ENCODE measurements around the gene SLC5A3.

SLC5A3 gene

DNA sequence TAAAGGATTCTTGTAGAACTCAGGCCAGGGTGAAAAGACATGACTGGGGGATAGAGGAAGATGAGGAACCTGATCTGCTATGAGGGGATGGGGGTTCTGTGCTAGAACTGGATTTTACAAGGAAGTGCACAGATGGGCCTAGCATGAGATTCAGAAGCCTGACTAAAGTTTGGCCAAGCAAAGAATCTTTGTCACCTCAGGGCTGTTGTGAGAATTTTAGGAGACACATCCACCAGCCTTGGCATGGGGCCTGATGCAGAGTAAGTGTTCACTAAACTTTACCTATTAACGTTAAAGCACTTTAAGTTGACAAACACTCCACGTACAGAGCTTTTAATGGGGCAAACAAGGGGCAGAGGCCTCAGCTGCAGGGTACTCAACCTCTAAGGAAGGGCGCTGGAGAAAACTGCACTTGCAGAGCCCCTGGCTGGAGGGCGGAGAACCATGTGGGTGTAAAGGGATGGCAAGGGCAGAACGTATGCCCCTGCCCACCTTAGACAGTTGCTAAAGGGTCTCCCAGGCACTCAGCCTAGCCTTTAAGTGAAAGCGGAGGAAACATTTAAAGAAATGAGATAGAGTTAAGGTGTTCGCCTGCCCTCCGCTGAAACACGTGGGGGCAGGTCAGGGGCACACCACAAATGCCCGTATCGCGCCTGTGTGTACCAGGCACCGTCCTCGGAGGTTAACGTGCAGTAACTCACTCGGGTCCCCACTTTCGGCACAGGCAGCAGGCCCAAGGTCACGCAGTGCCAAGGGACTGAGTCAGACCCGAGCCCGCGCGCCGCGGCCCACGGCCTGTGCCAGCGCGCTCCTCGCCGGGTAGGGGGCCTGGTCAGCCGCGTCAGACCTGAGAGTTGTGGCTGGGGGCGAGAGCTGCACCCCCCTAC lies 990 bp upstream of the SLC5A3 start:
- no peak for DNase-seq

GRCh38 chr21:34073749-34074282 lies 438 bp downstream of the SLC5A3 start:
- no peak for DNase-seq

DNA sequence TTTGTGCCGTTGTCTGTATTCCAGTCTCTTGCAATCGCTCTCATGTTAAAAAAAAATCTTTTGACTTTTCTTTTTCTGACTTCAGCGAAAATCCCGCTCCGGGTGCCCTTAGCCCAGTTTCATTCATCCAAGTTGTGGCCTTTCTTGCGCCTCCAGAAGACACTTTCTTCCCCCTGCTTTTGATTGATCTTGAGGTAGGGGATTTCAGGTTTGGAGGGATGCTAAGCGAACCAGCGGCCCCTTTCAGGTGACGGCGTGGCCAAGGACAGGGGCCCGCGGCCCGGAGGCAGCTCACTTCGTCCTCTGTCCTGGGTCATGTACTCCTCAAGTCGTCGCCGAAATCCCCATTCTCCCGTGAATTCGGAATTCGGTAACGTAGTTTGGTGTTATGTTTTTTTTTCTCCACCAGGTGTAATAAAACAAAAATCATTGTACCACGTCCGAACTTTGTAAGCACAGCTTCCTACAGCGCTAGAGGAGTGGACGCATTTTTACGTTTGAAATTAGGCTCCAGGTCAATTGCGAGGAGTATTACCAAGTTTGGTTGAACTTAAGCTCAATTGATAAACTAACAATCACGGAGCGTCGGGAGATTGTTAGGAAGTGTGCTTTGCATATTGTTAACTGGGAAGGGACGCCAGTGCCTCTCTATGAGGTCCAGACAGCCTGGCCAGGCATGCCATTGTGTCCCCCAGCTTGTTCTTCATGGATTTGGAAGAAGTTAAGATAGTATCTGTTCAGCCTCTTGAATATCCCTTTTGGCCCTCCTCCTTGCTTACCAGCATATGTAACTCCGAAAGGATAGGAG lies 1.1 kb downstream of the SLC5A3 start:
- DNase-seq, result no peak

GRCh38 chr21:34075091-34075425 lies 1.7 kb downstream of the SLC5A3 start:
- DNase-seq, result no peak

DNA sequence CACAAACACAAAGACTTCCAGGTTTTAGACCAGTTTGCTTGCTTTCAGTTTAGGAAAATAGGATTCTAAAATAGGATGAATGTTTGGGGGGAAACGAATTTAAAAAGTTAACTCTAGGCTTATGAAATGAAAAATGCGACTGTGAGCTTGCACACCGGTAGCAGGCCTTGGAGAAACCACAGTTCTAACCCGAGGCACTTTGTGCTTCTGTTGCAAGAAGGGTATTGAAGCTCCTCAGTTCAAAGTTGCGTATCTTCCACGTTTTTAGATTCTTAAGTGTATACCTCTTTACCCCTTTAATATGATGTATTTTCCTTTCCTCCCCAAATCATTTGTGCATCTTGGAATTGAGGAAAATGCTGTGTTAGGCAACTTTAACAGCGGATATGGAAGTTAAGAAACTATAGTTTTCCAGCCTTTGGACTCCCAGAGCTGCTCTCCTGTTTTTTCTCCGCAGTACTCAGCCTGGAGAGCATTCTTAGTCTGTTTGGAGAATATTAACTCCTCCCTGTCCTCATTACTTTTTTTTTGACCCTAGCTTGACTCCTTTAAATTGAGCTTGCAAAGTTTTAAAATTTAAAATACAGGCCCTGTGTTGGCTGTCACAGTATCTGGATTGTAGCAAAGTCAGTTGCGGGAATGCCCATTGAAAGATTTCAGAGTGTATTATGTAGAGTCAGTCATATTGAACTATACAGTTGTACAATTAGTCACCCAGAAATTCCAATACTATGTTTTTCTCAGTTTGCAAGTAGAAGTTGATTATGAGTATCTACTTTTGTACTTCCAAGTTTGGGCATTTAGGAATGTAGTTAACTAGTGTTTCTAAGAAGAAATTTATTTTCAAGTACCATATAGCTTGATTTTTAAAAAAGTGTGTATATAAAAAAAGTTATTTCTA lies 2.6 kb downstream of the SLC5A3 start:
- no peak for DNase-seq

DNA sequence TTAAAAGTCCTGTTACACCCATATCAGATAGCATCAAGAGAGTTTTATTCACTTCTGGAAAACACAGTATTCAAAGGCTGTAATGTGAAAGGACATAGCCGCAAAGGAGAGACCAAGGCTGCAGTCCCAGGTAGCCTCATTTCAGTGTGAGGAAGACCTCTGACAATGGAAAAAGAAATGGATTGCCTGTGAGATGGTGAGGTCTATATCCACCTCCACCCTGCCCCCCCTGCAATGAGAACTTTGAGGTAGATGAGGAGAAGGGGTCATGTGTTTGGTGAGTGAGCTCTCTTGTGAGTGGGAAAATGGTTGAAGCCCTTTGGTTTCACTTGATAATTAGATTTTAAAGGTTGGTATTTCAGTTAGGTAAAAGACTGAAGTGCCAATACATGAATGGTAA lies 3.5 kb downstream of the SLC5A3 start:
- DNase-seq, result no peak

GRCh38 chr21:34077888-34078287 lies 4.5 kb downstream of the SLC5A3 start:
- no peak for DNase-seq

DNA sequence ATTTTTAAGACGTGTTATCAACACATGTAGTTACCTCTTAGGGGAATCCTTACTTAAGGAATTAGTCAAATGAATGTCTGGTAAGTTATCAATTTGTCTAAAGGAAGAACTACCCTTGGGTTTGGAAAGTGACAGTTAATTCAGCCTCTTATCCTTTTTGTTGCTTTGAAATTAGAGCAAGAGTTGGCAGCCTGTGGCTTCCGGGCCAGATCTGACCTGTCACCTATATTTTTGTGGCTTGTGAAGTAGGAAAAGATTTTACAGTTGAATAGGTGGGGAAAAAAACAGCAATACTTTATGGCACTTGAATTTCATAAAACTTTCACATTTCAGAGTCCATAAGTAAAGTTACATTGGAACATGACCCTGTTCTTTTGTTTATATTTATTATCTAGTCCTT lies 5.5 kb downstream of the SLC5A3 start:
- no peak for DNase-seq

DNA sequence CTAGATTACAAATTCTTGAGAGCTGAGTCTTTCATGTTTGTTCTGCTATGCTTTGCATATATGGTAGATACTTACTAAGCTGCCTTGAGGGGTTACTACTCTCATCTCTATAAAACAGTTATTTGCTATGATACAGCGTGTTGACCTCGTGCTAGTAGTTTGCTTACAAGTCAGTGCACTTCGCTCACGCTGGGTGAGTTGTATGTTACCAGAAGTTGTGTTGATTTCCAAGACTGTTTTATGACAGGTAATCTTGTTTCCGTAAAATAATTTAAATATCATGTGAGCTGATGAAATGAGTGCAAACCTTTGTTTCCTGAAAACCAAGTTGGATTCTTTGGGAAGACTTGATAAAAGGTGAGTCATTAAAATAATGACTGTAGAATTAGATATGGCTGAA lies 7.3 kb downstream of the SLC5A3 start:
- no peak for DNase-seq

- no peak for DNase-seq
Observed at GRCh38 chr21:34082769-34083168, 9.4 kb downstream of the SLC5A3 start.

DNA sequence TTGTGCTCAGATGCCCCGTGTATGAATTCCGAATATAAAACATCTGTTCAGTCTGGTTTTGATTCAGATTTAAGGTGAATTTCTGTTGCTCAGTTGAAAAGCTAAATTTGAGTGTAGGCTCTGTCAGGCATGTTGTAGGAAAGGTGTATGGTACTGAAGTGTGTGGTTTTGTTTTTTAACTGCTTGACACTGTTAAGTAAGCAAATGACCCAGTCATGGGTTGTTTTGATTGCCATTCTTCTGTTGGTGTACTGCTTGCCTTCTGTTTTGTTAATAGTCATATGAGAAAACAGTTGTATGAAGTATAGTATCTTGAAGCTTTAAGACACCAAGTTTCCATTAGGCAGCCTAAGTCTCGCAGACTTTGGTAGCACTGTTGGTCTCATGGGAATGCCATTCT lies 10.0 kb downstream of the SLC5A3 start:
- DNase-seq, result no peak

- no peak for DNase-seq
Observed at GRCh38 chr21:34085129-34085528, 11.8 kb downstream of the SLC5A3 start.

- no peak for DNase-seq
Observed at GRCh38 chr21:34086887-34087306, 13.5 kb downstream of the SLC5A3 start.

DNA sequence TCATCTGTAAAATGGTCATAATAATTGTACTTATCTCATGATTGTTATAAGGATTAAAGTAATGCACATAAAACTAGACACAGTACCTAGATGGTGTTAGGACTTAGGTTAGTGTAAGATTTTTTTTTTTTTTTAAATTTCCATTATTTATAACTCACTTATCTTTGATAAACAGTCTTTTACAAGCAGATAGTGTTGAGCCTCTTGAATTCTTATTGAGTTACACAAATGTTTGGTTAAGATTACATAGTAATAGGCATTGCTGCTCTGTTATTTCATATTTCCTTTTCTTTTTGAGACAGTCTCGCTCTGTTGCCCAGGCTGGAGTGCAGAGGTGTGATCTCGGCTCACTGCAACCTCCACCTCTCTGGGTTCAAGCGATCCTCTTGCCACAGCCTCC lies 15.4 kb downstream of the SLC5A3 start:
- no peak for DNase-seq

DNA sequence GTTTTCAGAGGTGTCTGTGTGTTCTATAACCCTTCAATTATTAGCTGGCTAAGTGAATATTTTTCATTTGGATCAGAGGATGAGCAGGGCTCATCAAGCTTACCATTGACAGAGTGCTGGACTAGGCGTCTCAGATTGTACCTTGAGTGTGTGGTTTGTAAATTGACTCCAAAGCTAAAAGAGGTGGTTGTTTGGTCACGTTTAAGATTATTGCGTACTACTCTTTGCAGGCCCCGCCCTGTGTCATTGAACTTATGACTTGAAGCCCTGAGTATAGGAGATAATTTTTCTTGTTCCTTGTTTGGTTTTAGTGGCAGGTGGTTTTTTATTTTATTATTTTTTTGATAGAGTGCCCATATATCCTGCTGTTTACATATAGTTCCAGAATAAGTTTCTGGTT lies 17.7 kb downstream of the SLC5A3 start:
- DNase-seq, result no peak

- no peak for DNase-seq
Observed at GRCh38 chr21:34091607-34092006, 18.2 kb downstream of the SLC5A3 start.

GRCh38 chr21:34092262-34092921 lies 19.0 kb downstream of the SLC5A3 start:
- no peak for DNase-seq

DNA sequence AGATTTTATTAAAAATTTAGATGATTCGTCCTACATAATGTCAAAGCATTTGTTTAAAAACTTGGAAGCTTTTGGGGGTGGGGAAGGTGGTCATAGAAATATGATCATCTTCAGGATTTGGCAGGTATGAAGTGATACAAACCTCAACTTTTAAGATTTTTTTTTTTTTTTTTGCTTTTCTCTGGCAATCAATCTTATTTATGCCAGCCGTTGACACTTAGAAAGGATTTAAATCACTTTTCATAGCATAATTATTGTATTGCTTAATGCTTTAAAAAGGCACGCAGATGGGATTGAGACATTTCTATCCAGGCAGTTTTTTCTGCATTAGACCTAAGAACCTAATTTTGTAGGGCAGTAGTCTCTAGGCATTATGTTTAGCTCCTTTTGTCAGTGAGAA lies 19.7 kb downstream of the SLC5A3 start:
- DNase-seq, result no peak

DNA sequence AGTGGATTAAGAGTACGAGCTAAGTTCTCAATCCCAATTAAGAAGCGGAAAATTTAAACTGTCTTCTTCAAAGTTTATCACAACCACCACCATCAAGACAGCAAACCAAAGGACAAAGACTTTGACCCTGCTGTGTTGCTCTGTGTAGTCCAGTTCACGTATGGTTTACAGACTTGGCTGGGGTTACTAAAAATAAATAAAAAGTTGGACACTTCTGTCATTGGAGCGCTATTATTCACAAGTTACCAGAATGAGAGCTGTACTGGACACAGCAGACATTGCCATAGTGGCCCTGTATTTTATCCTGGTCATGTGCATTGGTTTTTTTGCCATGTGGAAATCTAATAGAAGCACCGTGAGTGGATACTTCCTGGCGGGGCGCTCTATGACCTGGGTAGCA lies 21.6 kb downstream of the SLC5A3 start:
- no peak for DNase-seq

- no peak for DNase-seq
Observed at GRCh38 chr21:34097442-34097841, 24.1 kb downstream of the SLC5A3 start.

- no peak for DNase-seq
Observed at GRCh38 chr21:34100337-34100736, 27.0 kb downstream of the SLC5A3 start.

- DNase-seq, result no peak
Observed at GRCh38 chr21:34100790-34101189, 27.4 kb downstream of the SLC5A3 start.
